Colon (tissue), 2 donors: ENCODE measurements around the gene SPTA1.
"Not testable (repeated sequence)": the region's sequence is repeated elsewhere in the genome, so short reads cannot be mapped to it uniquely, and the experiment has no call there.

Experiments used
- FAIRE-seq: peaks from 2 replicates; lab custom pipeline; 2012; peaks lifted over from hg19 to GRCh38; lab: Jason Lieb, UNC
- donor health status: control.
- donor health status: control.

SPTA1 gene

GRCh38 chr1:158686111-158687009 is at the start of gene SPTA1:
Gene SPTA1 (minus strand): TSS chr1:158686715. CDS start chr1:158686517, 198 bp downstream.
- no peak for FAIRE-seq

DNA sequence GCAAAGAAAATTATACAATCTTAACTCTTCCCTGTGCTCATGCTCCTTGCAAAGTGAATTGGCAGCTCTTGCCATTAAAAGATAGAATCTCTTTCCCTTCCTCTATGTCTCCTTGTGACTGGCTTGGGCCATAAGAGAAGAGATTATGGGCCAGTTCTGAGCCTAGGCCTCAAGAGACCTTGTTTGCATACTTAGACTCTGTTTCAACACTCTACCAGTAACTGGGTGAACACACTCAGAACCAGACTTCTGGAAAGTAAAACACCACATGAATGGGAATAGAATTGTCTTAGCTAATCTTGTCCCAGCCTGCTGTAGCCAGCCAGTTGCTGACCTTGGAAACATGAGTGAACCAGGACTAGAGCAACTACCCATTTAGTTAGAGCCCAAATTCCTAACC is 49.3 kb upstream of the SPTA1 start:
- FAIRE-seq: no peak

DNA sequence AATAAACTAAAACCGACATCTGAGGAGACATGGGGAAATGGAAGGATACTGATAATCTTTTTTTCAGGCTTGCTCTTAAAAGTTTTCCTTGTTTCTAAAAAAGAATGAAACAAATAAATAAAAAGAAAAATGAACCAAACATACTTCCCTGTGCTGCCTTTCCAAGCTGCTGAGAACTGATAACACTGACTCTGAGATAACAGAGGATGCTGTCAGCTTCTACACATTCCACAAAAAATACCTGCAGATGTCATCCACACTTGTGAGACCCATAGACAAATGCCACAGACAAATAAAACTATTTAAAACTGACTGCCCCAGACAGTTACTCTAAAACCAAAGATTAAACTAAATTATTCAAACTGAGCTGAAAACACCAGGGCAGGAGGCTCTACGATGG is 46.0 kb upstream of the SPTA1 start:
- FAIRE-seq: no peak

GRCh38 chr1:158731707-158732106 is 45.2 kb upstream of the SPTA1 start:
- no peak for FAIRE-seq

- no peak for FAIRE-seq
Observed at GRCh38 chr1:158730453-158730852, 43.9 kb upstream of the SPTA1 start.

GRCh38 chr1:158728510-158729225 is 42.2 kb upstream of the SPTA1 start:
- FAIRE-seq: no peak

GRCh38 chr1:158724442-158724841 is 37.9 kb upstream of the SPTA1 start:
- FAIRE-seq: no peak

DNA sequence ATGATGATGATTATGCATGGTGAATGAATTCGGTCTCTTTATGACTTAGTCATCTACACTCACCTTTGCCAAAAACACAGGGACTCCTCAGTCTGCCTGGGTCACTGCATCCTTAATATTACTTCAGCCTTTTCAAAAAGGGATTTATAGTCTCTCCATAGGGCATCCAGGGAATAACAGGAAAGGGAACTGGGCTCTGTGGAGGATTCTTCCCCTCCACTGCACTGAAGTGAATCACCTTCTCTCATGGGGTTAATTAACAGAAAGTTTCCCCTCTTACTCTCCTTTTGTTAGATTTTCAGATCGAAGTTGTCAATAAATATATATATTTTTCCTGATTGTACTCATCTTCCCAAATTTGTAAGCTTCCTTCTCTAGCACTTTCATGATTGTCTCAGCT is 34.1 kb upstream of the SPTA1 start, which contains the start of gene OR6K3:
TSS of gene OR6K3 (minus strand) at position 101 of the 400 bp plus-strand sequence. CDS start 2,605 bp downstream, outside the sequence.
- FAIRE-seq: no peak

DNA sequence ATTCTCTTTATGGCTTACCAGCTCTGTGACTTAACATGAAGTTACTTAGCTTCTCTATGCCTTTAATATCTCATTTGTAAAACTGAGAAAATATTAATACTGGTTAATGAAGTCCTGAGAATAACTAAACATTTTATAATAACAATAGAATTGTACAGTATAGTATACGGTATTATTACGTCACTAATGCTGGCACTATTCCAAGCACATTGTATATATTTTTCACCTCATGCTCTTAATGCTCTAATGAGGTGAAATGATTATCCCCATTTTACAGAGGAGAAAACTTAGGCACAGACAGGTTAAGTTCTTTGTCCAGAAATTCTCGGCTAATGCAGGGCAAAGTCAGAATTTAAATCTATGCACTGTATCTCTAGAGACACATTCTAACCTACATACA is 33.1 kb upstream of the SPTA1 start:
- no peak for FAIRE-seq

DNA sequence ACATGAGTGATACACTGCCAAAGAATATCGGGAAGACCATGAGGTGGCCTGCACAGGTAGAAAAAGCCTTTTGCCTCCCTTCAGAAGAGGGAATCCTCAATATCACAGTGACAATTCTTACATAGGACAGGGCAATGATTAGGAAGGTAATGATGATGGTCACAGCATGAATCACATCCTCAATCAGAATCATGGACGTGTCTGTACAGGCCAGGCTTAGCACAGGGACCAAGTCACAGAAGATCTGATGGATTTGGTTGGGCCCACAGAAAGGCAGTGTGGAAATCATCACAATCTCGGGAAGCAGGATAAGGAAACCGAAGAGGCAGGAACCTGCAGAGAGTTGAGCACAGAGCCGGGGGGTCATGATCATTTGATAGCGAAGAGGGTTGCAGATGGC is 30.8 kb upstream of the SPTA1 start:
- FAIRE-seq: no peak

GRCh38 chr1:158716335-158716734 is 29.8 kb upstream of the SPTA1 start:
- FAIRE-seq: no peak

DNA sequence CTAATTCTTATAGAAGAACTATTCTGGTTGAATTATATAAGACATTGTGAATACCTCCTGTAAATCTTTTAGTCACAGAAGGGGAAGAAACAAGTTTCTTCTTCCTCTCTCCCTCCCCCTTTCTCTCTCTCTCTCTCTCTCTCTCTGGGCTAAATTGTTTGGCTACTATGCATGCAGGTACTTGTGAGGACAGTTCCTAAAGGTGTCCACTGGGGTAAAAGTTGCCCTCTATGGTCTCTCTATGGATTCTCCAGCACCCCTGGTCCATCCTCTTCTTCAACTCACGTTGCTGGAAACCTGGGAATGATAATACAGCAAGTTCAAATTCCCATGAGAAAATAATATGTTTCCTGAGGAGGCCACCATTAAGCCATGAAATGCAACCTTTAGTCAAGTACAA is 28.2 kb upstream of the SPTA1 start:
- FAIRE-seq: no peak

GRCh38 chr1:158711098-158711497 is 24.6 kb upstream of the SPTA1 start:
- no peak for FAIRE-seq

- FAIRE-seq: no peak
Observed at GRCh38 chr1:158706096-158706495, 19.6 kb upstream of the SPTA1 start.

DNA sequence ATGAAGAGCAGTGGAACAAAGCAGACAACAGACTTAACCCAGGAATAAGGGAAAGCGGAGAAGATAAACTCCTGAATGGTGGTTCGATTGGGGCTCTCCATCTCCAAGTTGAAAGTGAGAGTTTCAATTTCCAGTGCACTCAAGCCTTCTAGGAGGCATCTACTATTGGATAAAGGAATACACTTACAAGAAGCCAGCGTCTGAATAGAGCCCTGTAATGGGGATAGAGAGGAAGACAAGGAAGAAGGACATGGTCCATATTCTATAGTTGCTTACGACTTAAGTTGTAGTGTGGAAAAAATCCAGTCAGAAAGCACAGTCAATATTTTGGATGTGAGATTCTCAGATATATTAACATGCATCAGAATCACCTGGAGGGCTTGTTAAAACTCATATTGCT is 14.0 kb upstream of the SPTA1 start, which contains the start of gene OR6K2:
TSS of gene OR6K2 (minus strand) at position 101 of the 400 bp plus-strand sequence. CDS start at position 101, 0 bp downstream.
- FAIRE-seq: no peak

- FAIRE-seq: no peak
Observed at GRCh38 chr1:158694596-158694995, 8.1 kb upstream of the SPTA1 start.

- no peak for FAIRE-seq
Observed at GRCh38 chr1:158692356-158692755, 5.8 kb upstream of the SPTA1 start.

DNA sequence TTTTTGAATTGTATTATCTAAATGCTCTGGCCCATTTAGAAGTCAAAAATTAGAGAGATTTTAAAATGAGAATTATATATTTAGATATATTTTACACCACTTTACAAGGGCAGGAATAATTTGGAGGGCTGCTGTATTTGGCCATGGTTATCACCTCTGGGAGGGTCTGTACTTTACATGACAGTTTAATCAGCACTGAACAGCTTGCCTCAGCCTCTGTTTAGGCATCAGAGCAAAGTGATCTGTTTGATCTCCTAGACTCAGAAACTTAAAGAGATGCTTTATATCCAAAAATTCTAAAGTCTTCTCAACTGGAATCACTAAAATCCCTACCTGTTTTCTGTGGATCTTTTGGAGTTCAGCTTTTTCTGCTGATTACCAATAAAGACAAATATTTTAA is 5.4 kb upstream of the SPTA1 start:
- FAIRE-seq: no peak

DNA sequence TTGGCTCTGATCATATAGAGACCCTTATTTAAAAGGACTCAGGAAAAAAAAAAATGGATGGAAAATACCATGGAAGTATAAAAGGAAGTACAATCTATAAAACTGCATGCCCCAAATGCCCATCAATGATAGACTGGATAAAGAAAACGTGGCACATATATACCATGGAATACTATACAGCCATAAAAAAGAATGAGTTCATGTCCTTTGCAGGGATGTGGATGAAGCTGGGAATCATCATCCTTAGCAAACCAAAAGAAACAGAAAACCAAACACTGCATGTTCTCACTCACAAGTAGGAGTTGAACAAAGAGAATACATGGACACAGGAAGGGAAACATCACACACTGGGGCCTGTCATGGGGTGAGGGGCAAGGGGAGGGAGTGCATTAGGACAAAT is 4.6 kb upstream of the SPTA1 start:
- not testable (repeated sequence) for FAIRE-seq

DNA sequence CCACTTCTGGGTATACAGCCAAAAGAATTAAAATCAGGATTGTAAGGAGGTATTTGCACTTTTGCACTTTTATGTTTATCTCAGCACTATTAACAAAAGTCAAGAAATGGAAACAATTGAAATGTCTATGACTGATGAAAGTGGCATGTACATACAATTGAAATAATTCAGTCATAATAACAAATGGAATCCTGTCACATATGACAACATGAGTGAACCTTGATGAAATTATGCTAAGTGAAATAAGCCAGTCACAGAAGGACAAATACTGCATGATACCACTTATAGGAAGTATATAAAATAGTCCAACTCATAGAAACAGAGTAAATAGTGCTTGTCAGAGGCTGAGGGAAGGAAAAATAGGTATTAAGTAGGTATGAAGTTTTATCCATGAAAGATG is 3.4 kb upstream of the SPTA1 start:
- no peak for FAIRE-seq

- no peak for FAIRE-seq
Observed at GRCh38 chr1:158689110-158689509, 2.6 kb upstream of the SPTA1 start.

DNA sequence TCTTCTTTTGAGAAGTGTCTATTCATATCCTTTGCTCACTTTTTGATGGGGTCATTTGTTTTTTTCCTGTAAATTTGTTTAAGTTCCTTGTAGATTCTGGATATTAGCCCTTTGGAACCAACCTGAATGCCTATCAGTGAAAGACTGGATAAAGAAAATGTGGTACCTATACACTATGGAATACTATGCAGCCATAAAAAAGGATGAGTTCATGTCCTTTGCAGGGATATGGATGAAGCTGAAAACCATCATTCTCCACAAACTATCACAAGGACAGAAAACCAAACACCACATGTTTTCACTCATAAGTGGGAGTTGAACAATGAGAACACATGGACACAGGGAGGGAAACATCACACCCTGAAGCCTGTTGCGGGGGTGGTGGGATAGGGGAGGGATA is 1.8 kb upstream of the SPTA1 start:
- FAIRE-seq: not testable (repeated sequence)

- no peak for FAIRE-seq
Observed at GRCh38 chr1:158687037-158687436, 522 bp upstream of the SPTA1 start.
